ENCODE data around the gene KLF2.

Gene KLF2

DNA sequence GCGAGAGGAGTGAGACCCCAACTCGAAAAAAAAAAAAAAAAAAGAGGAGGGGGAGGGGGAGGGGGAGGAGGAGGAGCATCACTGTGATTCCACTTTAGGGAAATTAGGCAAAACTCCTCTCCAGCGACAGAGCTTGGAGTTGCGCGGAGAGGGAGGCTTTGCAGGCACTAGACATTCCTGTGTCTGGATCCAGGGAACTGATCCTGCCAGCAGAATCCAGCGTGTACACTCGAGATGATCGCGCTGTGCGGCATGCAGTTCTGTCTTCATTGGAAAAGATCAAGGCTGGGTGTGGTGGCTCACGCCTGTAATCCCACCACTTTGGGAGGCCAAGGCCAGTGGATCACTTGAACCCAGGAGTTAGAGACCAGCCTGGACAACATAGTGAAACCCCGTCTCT lies 29.6 kb upstream of the KLF2 start:
- TF ChIP-seq, protein P1, sequence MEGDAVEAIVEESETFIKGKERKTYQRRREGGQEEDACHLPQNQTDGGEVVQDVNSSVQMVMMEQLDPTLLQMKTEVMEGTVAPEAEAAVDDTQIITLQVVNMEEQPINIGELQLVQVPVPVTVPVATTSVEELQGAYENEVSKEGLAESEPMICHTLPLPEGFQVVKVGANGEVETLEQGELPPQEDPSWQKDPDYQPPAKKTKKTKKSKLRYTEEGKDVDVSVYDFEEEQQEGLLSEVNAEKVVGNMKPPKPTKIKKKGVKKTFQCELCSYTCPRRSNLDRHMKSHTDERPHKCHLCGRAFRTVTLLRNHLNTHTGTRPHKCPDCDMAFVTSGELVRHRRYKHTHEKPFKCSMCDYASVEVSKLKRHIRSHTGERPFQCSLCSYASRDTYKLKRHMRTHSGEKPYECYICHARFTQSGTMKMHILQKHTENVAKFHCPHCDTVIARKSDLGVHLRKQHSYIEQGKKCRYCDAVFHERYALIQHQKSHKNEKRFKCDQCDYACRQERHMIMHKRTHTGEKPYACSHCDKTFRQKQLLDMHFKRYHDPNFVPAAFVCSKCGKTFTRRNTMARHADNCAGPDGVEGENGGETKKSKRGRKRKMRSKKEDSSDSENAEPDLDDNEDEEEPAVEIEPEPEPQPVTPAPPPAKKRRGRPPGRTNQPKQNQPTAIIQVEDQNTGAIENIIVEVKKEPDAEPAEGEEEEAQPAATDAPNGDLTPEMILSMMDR (IDR thresholded peaks at IDR 0.05; ENCODE audit: low read depth, low read length, missing control alignments) = no peak
- in situ Hi-C loops (cut with HindIII; ENCODE audit: low pct_ligation_motif_present, low sequenced_read_pairs) = no loop called here

DNA sequence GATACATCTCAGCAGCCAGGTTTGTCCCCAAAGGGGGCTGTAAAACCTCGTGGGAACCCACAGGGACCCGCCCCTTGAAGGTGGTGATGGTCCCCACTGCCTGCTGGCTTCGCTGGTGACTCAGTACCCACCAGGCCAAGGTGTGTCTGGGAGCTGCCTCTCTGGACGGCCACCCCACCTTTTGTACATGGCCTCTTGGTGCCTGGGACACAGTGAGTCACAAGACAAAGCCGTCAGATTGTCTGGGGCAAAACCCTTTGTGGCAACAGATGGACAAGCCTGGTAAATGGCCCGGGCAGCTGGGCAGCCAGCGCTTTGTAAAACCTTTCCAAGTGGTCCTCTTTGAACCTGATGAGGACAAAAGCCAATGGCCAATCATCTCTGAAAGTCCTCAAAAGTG lies 27.9 kb upstream of the KLF2 start:
- no peak overlapping the region for H3K4me3 ChIP-seq (ENCODE audit: low read depth, low read length)
- no peak overlapping the region for H3K27ac ChIP-seq
- H3K36me3 ChIP-seq (replicated peaks) = no peaks in the 10 kb centered on the region
- TF ChIP-seq, protein P1 (IDR thresholded peaks at IDR 0.05; ENCODE audit: low read depth, low read length, missing control alignments) = no peak
- in situ Hi-C loops (cut with HindIII; ENCODE audit: low pct_ligation_motif_present, low sequenced_read_pairs) = no loop called here
- no peaks in the 10 kb centered on the region for H3K27me3 ChIP-seq (replicated peaks)
- DNase-seq = no peak

More for the DNA sequence above, 29.6 kb upstream of the KLF2 start:
- DNase-seq = no peak
- Histone ChIP-seq H3K27ac (no peak overlapping the region), H3K27me3 (replicated peaks) (no peaks in the 10 kb centered on the region), H3K36me3 (replicated peaks) (no peaks in the 10 kb centered on the region), H3K4me3 (ENCODE audit: low read depth, low read length) (no peak overlapping the region)

DNA sequence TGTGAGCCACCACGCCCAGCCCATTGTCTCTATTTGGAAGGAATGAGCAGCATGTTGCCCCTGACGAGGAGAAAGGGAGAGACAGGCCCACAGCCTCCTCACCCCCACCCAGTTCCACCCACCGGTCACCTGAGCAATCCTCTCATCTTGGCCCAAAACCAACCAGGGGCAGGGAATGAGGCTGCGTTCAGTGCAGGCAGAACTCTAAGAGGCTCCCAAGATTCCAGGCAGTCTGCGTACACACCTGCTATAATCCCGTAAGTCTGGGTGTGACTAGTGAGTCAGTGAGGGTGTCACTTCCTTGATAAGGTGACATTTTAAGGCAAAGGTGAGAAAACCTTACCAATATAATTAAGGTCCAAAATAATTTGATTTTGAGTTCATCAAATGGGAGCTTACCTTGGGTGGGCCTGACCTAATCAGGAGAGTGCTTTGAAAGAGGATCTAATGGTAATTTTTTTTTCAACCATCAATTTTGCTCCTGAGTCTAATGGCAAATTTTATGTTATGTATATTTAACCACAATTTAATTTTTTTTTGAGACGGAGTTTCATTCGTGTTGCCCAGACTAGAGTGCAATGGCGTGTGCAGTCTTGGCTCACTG lies 26.9 kb upstream of the KLF2 start:
- in situ Hi-C loops (cut with HindIII; ENCODE audit: low pct_ligation_motif_present, low sequenced_read_pairs) = no loop called here
- Histone ChIP-seq H3K27ac (no peak overlapping the region), H3K27me3 (replicated peaks) (no peaks in the 10 kb centered on the region), H3K36me3 (replicated peaks) (no peaks in the 10 kb centered on the region), H3K4me3 (ENCODE audit: low read depth, low read length) (no peak overlapping the region)
- no peak for DNase-seq
- TF ChIP-seq, protein P1 (IDR thresholded peaks at IDR 0.05; ENCODE audit: low read depth, low read length, missing control alignments) = no peak

DNA sequence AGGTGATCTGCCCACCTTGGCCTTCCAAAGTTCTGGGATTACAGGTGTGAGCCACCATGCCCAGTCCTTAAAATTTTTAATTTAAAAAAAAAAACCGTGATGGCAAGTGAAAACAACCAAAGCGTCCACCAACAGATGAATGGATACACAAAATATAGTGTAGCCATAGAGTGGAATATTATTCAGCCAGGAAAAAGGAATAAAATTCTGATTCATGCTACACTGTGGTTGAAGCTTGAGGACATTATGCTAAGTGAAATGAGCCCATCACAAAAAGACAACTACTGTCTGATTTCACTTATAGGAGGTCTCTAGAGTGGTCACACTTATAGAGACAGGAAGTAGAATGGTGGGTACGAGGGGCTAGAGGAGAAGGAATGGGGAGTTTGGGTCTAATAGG lies 26.3 kb upstream of the KLF2 start:
- no peak overlapping the region for H3K27ac ChIP-seq
- in situ Hi-C loops (cut with HindIII; ENCODE audit: low pct_ligation_motif_present, low sequenced_read_pairs) = no loop called here
- TF ChIP-seq, protein P1 (IDR thresholded peaks at IDR 0.05; ENCODE audit: low read depth, low read length, missing control alignments) = no peak
- no peaks in the 10 kb centered on the region for H3K27me3 ChIP-seq (replicated peaks)
- no peak overlapping the region for H3K4me3 ChIP-seq (ENCODE audit: low read depth, low read length)
- no peaks in the 10 kb centered on the region for H3K36me3 ChIP-seq (replicated peaks)
- no peak for DNase-seq

DNA sequence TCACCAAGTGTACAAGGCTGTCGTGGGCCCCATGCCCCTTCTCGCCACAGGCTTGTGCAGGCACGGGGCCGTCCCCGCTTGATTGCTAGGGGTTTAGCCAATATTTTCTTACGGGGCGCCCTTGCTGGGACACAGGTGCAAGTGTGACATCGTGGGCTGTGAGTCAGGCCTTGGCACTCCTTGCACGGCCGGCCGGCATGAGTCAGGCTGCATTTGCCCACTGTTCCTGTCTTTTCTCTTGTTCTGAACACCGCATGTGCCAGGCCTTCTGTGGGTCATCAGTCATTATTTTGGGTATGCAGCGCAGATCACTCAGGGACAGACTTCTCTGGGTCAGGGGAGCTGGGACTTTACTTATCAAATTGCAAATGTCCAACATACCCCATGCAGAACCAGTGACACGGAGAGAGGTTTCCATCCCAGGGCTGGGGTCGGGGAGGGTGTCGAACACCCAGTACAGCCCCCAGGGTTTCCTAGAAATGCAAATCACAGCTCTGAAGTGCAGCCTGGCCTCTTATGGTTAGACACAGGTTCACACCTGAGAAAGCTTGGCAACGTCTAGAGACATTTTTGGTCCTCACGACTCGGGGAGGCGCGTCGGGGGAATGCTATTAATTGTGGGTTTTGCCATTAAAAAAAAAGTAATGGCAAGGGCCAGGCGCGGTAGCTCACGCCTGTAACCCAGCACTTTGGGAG lies 22.5 kb upstream of the KLF2 start:
- Histone ChIP-seq H3K27me3 (replicated peaks) (no peaks in the 10 kb centered on the region), H3K27ac (no peak overlapping the region), H3K36me3 (replicated peaks) (no peaks in the 10 kb centered on the region), H3K4me3 (ENCODE audit: low read depth, low read length) (no peak overlapping the region)
- DNase-seq = no peak
- in situ Hi-C loops (cut with HindIII; ENCODE audit: low pct_ligation_motif_present, low sequenced_read_pairs) = no loop called here
- TF ChIP-seq, protein P1 (IDR thresholded peaks at IDR 0.05; ENCODE audit: low read depth, low read length, missing control alignments) = no peak
